Upper lobe of right lung (tissue), 1 donor: ENCODE measurements around the gene ZNF32. TPM values are rescaled to one million over a fixed set of nuclear protein-coding genes. Genes with fewer than 3 reads are reported as not detected.
A peak's percentile ranks its signal among the peaks of the same experiment; 100 is the strongest.

ENCODE experiments used
- ATAC-seq: fragments of 200-7000 bp; cut with Tn5 transposase; one replicate; pipeline ENCODE4 v1.9.1; 2020; ENCODE audit warnings: mild to moderate bottlenecking, moderate library complexity
- DNase-seq: peaks from one replicate; pipeline ENCODE4 v3.0.0-alpha.2; 2020
- H3K27ac ChIP-seq: fragments of 200-600 bp; one replicate; pipeline ENCODE4 v1.8.0; 2022
- H3K27me3 ChIP-seq: fragments of 200-600 bp; one replicate; pipeline ENCODE4 v1.8.0; 2022; ENCODE audit warnings: mild to moderate bottlenecking
- H3K36me3 ChIP-seq: fragments of 200-600 bp; one replicate; pipeline ENCODE4 v1.8.0; 2022
- H3K4me1 ChIP-seq: fragments of 200-600 bp; one replicate; pipeline ENCODE4 v1.8.0; 2022
- H3K4me3 ChIP-seq: fragments of 200-600 bp; one replicate; pipeline ENCODE4 v1.8.0; 2022; ENCODE audit warnings: mild to moderate bottlenecking
- H3K9me3 ChIP-seq: fragments of 200-600 bp; one replicate; pipeline ENCODE4 v1.8.0; 2022
- intact Hi-C: fragments of 100-400 bp; cut with DNase I; formaldehyde crosslinking; loops from one replicate; pipeline ENCODE4 v1.11.0; 2022
- total RNA-seq: library from RNA; stranded (reverse); fragmentation: NEBNext Ultra II Directional; extraction: Animal tissue kit (Norgen Biotek cat#: 25700); gene quantifications from one replicate; pipeline ENCODE4 v1.2.1, GENCODE V29; 2021
- TF ChIP-seq, protein P1 (sequence below): fragments of 200-600 bp; IDR thresholded peaks from one replicate; pipeline ENCODE4 v1.8.0; 2022; ENCODE audit warnings: antibody characterized with exemption
- donor health status: DM: no; HTN: yes; CAD: no; lungs with severe emphysema.

ZNF32 gene
- total RNA-seq, 1 donor from 2014 or later: 32.3 TPM

DNA sequence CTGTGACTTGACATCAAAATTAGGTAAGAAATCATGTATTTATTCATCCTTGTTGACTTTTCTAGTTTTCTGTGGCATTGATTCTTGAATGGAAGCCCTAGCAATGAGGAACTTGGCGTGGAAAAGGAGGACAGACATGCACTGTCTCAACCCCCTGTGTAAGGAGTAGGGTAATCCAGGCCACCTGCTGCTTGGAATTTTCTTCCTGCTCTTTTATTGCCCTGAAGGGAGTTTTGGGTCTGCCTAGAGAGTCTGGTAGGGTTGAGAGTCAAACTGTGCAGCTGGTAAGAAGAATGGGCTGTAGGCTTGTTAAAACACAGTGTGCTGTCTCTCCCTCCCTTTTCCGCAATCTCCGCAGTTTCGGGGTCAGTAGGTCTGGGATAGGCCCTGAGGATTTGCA is 19.7 kb downstream of the ZNF32 start:
- Histone ChIP-seq H3K27ac (no peak overlapping the region), H3K9me3 (no peaks in the 10 kb centered on the region), H3K4me3 (no peak overlapping the region), H3K4me1 (no peaks in the 10 kb centered on the region), H3K27me3 (no peaks in the 10 kb centered on the region), H3K36me3 (no peaks in the 10 kb centered on the region)
- TF ChIP-seq, protein P1, sequence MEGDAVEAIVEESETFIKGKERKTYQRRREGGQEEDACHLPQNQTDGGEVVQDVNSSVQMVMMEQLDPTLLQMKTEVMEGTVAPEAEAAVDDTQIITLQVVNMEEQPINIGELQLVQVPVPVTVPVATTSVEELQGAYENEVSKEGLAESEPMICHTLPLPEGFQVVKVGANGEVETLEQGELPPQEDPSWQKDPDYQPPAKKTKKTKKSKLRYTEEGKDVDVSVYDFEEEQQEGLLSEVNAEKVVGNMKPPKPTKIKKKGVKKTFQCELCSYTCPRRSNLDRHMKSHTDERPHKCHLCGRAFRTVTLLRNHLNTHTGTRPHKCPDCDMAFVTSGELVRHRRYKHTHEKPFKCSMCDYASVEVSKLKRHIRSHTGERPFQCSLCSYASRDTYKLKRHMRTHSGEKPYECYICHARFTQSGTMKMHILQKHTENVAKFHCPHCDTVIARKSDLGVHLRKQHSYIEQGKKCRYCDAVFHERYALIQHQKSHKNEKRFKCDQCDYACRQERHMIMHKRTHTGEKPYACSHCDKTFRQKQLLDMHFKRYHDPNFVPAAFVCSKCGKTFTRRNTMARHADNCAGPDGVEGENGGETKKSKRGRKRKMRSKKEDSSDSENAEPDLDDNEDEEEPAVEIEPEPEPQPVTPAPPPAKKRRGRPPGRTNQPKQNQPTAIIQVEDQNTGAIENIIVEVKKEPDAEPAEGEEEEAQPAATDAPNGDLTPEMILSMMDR: no peak
- intact Hi-C loops: no loop called here
- DNase-seq (no peak), ATAC-seq (no peak)

DNA sequence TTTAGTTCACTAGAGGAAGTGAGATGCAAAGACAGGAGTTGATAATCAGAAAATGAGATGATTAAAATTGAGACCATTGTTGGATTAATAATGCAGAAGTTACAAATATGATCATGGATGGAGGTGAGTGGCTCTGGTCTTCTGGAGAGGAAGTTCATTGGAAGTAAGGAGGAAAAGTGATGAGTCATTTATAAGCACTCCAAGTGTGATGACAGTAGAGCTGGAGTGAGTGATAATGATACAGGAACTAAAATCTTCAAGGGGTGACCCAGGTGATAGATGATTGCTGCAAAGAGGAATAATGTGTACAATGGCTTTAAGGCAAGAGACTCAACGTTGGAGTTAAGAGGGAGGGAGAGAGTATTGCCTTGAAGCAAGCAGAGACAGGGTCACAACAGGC is 20.7 kb downstream of the ZNF32 start:
- H3K27me3 ChIP-seq: no peaks in the 10 kb centered on the region
- intact Hi-C loops: no loop called here
- no peaks in the 10 kb centered on the region for H3K36me3 ChIP-seq
- H3K4me1 ChIP-seq: no peaks in the 10 kb centered on the region
- H3K27ac ChIP-seq: no peak overlapping the region
- DNase-seq (no peak), ATAC-seq (no peak)
- H3K9me3 ChIP-seq: no peaks in the 10 kb centered on the region
- H3K4me3 ChIP-seq: no peak overlapping the region
- TF ChIP-seq, protein P1: no peak

DNA sequence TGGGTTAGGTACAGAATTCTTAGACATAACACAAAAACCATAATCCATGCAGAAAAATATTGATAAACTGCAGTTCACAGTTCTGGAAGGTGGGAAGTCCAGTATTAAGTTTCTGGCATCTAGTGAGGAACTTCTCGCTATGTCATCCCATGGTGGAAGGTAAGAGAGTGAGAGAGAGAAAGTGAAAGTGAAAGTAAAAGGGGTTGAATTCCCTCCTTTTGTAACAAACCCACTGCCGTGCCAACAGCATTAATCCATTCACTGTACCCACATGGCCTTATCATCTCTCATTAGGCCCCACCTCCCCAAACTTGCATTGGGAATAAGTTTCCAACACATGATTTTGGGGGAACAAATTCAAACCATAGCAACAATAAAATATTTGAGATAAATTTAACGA is 25.3 kb downstream of the ZNF32 start:
- Histone ChIP-seq H3K36me3 (no peaks in the 10 kb centered on the region), H3K27me3 (no peaks in the 10 kb centered on the region), H3K4me3 (peak overlapping the region; percentile 36), H3K9me3 (peaks cover 3% of the 10 kb centered on the region), H3K4me1 (no peaks in the 10 kb centered on the region), H3K27ac (no peak overlapping the region)
- DNase-seq (no peak), ATAC-seq (no peak)
- TF ChIP-seq, protein P1: no peak
- intact Hi-C loops: no loop called here

DNA sequence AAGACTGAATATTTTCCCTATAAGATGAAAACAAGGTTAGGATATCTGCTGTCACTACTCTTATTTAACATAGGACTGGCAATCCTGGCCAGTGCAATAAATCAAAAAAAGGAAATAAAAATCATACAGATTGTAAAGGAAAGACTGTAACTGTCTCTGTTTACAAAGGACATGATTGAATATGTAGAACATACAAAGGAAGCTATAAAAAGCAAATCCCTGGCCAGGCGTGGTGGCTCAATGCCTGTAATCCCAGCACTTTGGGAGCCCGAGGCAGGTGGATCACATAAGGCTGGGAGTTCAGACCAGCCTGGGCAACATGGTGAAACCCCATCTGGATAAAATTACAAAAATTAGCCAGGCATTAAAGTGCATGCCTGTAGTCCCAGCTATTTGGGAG is 26.6 kb downstream of the ZNF32 start:
- TF ChIP-seq, protein P1: no peak
- no peak overlapping the region for H3K27ac ChIP-seq
- H3K27me3 ChIP-seq: no peaks in the 10 kb centered on the region
- H3K4me1 ChIP-seq: no peaks in the 10 kb centered on the region
- DNase-seq (no peak), ATAC-seq (no peak)
- H3K4me3 ChIP-seq: no peak overlapping the region
- H3K36me3 ChIP-seq: no peaks in the 10 kb centered on the region
- peaks cover 7% of the 10 kb centered on the region for H3K9me3 ChIP-seq
- intact Hi-C loops: no loop called here

DNA sequence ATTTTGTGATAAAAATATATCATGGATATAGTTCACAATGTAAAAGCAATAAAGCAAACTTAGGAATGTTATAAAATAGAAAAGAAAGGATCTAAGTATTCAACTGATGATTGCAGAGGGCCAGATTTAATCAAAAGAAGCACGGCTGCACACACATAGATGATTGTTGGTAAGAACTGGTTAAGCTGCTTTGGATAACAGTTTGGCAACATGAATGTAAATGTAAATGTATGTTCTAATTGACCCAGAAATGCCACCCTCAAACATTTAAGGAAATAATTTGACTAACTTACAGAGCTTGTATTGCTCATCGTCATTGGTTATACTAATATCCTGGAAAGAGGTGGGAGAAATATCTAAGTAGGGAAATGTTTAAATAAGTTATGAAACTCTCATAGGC is 29.3 kb downstream of the ZNF32 start:
- DNase-seq: no peak
- Histone ChIP-seq H3K27me3 (no peaks in the 10 kb centered on the region), H3K36me3 (no peaks in the 10 kb centered on the region), H3K4me3 (no peak overlapping the region), H3K9me3 (peaks cover 7% of the 10 kb centered on the region), H3K4me1 (no peaks in the 10 kb centered on the region), H3K27ac (no peak overlapping the region)
- TF ChIP-seq, protein P1: no peak
- no peak for ATAC-seq
- intact Hi-C loops: no loop called here

DNA sequence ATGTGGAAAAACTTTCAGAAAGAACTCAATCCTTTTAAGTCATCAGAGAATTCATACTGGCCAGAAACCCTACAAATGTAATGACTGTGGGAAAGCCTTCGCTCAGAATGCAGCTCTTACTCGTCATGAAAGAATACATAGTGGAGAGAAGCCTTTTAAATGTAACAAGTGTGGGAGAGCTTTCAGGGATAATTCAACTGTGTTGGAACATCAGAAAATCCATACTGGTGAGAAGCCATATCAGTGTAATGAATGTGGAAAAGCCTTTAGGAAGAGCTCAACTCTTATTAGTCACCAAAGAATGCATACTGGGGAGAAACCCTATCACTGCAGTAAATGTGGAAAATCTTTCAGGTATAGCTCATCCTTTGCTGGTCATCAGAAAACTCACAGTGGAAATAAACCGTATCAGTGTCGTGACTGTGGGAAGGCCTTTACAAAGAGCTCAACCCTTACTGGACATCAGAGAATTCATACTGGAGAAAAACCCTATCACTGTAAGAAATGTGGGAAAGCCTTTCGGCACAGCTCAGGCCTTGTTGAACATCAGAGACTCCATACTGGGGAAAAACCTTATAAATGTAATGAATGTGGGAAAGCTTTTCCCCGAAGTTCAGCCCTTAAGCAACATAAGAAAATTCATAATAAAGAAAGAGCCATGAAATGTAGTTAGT is 31.8 kb downstream of the ZNF32 start:
- no peak overlapping the region for H3K27ac ChIP-seq
- no peaks in the 10 kb centered on the region for H3K36me3 ChIP-seq
- H3K4me3 ChIP-seq: no peak overlapping the region
- no peaks in the 10 kb centered on the region for H3K4me1 ChIP-seq
- intact Hi-C loops: no loop called here
- no peak for DNase-seq
- H3K9me3 ChIP-seq: peaks cover 7% of the 10 kb centered on the region
- ATAC-seq: no peak
- H3K27me3 ChIP-seq: no peaks in the 10 kb centered on the region
- TF ChIP-seq, protein P1: no peak
